HL-60 (cell line): Measurements from ENCODE around the gene APBA2.

Experiments
- DNase-seq, 2 experiments: peaks; one replicate each; pipeline ENCODE4 v3.0.0-alpha.2; 2010 to 2020; ENCODE audit warnings: low read depth in 1 of 2, low spot score in 1 of 2
- H3K27ac ChIP-seq: fragments of 250-450 bp; sonication (Bioruptor Pico); replicated peaks from 2 replicates; pipeline ENCODE4 v1.5.1; 2020; ENCODE audit warnings: mild to moderate bottlenecking, moderate library complexity
- H3K27me3 ChIP-seq: fragments of 250-450 bp; sonication (Bioruptor Pico); 2 replicates; pipeline ENCODE4 v1.5.1; 2021; ENCODE audit warnings: mild to moderate bottlenecking, moderate library complexity; ENCODE audit not compliant: insufficient read depth, poor library complexity, severe bottlenecking
- H3K4me3 ChIP-seq: replicated peaks from 2 replicates; pipeline ENCODE4 v1.5.1; 2011; ENCODE audit warnings: mild to moderate bottlenecking, control low read depth, low read length; ENCODE audit not compliant: insufficient read depth
- GABPA ChIP-seq: IDR thresholded peaks from 2 replicates; pipeline ENCODE4 v1.6.1; 2012; ENCODE audit warnings: low read depth
- POLR2AphosphoS5 ChIP-seq: IDR thresholded peaks from 2 replicates; pipeline ENCODE4 v1.6.1; 2012; ENCODE audit warnings: low read depth
- SPI1 ChIP-seq: IDR thresholded peaks from 2 replicates; pipeline ENCODE4 v1.6.1; 2012; ENCODE audit warnings: low read depth, mild to moderate bottlenecking, borderline replicate concordance
- TF ChIP-seq, protein P1 (sequence below): IDR thresholded peaks from 2 replicates; pipeline ENCODE4 v1.6.1; 2012; ENCODE audit warnings: low read depth; ENCODE audit not compliant: insufficient replicate concordance
- TF ChIP-seq, protein P2 (sequence below): IDR thresholded peaks from one replicate; pipeline ENCODE4 v1.5.1; 2011; ENCODE audit warnings: low read length, control low read depth, inconsistent platforms; ENCODE audit not compliant: insufficient read depth

APBA2 gene

DNA sequence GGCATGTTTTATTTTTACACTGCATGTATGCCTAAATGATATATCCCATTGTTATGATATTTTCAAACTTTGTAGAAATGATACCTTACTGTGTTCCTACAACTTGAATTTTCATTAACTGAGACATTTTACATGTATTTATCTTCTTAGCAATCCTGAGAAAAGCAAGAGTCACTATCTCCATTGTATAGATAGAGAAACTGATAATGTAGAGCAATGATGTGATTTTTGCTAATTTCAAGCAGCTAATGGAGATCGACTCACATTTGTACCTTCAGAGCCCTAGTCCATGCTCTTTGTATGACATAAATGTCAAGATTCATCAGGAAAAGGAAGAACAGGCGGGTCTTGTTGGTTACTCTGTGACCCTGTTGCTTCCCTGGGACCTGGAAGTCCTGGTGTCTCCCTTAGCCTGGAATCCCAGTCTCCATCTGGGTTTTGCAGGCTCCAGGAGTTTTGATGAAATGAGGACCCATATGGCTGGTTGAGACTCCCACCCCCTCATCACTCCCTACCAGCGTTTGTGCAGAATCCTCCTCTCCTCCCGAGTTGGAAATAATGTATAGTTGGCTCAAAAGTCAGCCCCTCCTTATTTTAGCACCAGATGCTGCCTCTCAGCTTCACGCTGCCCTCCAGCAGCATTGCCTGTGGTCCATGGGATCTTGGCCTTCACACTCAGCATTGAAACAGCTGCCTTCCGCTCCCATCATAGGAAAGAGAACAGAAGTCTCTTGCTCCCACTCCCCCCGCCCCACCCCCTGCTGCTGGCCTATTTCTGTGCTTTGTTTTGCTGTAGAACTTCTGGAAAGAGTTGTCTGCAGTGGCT lies 67.1 kb downstream of the APBA2 start:
- no peak overlapping the region for H3K4me3 ChIP-seq
- TF ChIP-seq GABPA (no peak), POLR2AphosphoS5 (no peak), SPI1 (no peak)
- TF ChIP-seq, protein P1, sequence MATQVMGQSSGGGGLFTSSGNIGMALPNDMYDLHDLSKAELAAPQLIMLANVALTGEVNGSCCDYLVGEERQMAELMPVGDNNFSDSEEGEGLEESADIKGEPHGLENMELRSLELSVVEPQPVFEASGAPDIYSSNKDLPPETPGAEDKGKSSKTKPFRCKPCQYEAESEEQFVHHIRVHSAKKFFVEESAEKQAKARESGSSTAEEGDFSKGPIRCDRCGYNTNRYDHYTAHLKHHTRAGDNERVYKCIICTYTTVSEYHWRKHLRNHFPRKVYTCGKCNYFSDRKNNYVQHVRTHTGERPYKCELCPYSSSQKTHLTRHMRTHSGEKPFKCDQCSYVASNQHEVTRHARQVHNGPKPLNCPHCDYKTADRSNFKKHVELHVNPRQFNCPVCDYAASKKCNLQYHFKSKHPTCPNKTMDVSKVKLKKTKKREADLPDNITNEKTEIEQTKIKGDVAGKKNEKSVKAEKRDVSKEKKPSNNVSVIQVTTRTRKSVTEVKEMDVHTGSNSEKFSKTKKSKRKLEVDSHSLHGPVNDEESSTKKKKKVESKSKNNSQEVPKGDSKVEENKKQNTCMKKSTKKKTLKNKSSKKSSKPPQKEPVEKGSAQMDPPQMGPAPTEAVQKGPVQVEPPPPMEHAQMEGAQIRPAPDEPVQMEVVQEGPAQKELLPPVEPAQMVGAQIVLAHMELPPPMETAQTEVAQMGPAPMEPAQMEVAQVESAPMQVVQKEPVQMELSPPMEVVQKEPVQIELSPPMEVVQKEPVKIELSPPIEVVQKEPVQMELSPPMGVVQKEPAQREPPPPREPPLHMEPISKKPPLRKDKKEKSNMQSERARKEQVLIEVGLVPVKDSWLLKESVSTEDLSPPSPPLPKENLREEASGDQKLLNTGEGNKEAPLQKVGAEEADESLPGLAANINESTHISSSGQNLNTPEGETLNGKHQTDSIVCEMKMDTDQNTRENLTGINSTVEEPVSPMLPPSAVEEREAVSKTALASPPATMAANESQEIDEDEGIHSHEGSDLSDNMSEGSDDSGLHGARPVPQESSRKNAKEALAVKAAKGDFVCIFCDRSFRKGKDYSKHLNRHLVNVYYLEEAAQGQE, result no peak
- TF ChIP-seq, protein P2, sequence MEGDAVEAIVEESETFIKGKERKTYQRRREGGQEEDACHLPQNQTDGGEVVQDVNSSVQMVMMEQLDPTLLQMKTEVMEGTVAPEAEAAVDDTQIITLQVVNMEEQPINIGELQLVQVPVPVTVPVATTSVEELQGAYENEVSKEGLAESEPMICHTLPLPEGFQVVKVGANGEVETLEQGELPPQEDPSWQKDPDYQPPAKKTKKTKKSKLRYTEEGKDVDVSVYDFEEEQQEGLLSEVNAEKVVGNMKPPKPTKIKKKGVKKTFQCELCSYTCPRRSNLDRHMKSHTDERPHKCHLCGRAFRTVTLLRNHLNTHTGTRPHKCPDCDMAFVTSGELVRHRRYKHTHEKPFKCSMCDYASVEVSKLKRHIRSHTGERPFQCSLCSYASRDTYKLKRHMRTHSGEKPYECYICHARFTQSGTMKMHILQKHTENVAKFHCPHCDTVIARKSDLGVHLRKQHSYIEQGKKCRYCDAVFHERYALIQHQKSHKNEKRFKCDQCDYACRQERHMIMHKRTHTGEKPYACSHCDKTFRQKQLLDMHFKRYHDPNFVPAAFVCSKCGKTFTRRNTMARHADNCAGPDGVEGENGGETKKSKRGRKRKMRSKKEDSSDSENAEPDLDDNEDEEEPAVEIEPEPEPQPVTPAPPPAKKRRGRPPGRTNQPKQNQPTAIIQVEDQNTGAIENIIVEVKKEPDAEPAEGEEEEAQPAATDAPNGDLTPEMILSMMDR, result no peak
- no peak for DNase-seq
- no peak overlapping the region for H3K27ac ChIP-seq
- no peaks in the 10 kb centered on the region for H3K27me3 ChIP-seq

DNA sequence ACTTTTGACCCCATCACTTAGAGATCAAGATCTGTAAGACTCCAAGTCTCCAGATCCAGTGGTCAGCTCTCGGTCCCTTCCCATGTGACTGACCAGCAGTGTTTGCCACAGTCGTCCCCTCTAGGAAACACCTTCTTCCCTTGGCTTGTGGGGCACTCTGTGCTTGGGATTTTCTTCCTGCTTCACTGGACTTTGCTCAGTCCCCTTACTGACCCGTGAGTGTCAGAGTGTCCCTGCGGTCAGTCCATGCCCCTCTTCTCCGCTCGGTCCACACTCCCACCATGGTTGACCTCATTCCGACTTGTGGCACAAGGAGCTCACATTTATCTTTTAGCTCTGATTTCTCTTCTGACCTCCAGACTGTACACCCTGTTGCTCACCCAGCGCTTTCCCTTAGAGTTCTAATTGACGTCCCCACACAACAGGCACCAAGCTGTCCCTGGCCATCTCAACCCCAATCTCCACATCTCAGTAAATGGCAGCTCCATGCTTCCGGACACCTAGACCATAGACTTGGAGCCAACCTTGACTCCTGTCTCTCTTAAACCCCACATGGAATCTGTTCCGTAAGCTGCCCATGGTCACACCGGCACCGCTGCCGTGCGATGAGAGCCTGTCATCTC lies 67.9 kb downstream of the APBA2 start:
- H3K4me3 ChIP-seq, result no peak overlapping the region
- DNase-seq, result no peak
- H3K27ac ChIP-seq, result no peak overlapping the region
- H3K27me3 ChIP-seq, result no peaks in the 10 kb centered on the region
- TF ChIP-seq POLR2AphosphoS5, result no peak
- TF ChIP-seq, protein P1, result no peak
- TF ChIP-seq GABPA, result no peak
- TF ChIP-seq SPI1, result no peak
- TF ChIP-seq, protein P2, result no peak

GRCh38 chr15:28954466-28955159 lies 68.8 kb downstream of the APBA2 start:
- no peak for TF ChIP-seq SPI1
- no peak for TF ChIP-seq GABPA
- TF ChIP-seq, protein P2, result no peak
- TF ChIP-seq, protein P1, result no peak
- TF ChIP-seq POLR2AphosphoS5, result no peak
- no peak overlapping the region for H3K4me3 ChIP-seq
- H3K27ac ChIP-seq, result no peak overlapping the region
- no peaks in the 10 kb centered on the region for H3K27me3 ChIP-seq
- no peak for DNase-seq
